ENCODE results near the gene TBC1D7. TPM values are rescaled to one million over a fixed set of nuclear protein-coding genes. Genes with fewer than 3 reads are reported as not detected.

Gene TBC1D7
- total and polyA plus RNA-seq, 2 donors (not counting 1 experiment from before 2014, with no cell fraction given), result 21.5 to 22.3 TPM

DNA sequence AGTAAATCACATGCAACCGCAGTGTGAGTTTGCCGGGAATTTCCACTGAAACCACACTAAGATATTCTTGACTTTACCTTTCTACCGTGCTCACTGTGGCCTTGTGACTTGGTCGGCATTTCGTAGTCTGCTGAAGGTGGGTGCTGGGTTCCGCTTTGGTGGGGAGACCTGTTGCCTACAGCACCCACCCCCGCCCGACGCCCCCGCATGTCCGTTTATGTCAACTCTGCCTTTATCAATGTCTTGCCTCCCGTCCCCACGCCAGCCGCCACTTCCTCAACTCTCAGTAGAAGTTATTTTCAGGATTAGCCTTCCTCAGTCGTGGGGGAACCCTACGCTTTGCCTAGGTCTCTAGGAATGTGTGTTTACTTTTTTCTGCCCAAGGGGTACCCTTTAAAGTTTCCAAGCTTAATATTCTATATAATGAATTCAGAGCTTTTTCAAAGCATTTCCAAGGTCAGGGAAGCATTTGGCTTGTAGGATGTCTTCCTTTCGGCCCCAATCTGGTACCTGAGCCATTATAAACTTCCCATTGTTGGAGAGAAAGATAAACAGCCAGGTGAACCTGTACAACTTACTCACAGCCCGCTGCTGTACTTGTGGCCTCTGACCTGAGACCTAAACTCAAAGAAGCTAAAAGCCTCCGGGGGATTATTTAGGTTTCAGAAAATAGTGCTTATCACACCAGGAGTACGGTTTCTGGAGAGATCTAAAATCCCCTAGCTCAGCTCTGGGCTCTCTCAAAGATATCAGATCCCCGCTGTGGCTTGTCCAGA is 54.2 kb downstream of the TBC1D7 start:
- H4K20me1 ChIP-seq (ENCODE audit: control insufficient read depth, insufficient read depth, low read length, poor library complexity, severe bottlenecking), result peaks cover 4% of the 10 kb centered on the region
- peak overlapping the region; percentile 73 for H3K4me2 ChIP-seq (replicated peaks; ENCODE audit: low read depth, low read length, poor library complexity, severe bottlenecking)
- peak overlapping the region; percentile 94 to 96 for H3K27ac ChIP-seq (ENCODE audit: low read length in 2 of 2)
- Mint-ChIP-seq H3K27me3 (no peaks in the 10 kb centered on the region), H3K4me3 (peak overlapping the region; percentile 94), H3K27ac (peak overlapping the region; percentile 93), H3K9me3 (ENCODE audit: insufficient read depth) (no peaks in the 10 kb centered on the region), H3K4me1 (peaks cover 70% of the 10 kb centered on the region)
- ChIA-PET CTCF (interaction anchor here (0.6 to 8.2 kb wide), 12 partner anchors 11 to 155 kb away, joined by 3 to 152 read pairs (median 4); partner anchors contain the start of gene TBC1D7), POLR2A (interaction anchor here (0.6 to 1.8 kb wide), 10 partner anchors 11 to 85 kb away, joined by 3 to 8 read pairs (median 4); partner anchors contain the start of gene TBC1D7)
- 6% methylated on average over 6 of the region's 21 CpGs for WGBS (ENCODE audit: insufficient coverage)
- peak overlapping the region; percentile 32 for H2AFZ ChIP-seq (ENCODE audit: insufficient read depth, low read depth, low read length, poor library complexity, severe bottlenecking)
- H3K4me1 ChIP-seq (ENCODE audit: control insufficient read depth in 2 of 2, insufficient read depth in 2 of 2, low read length in 2 of 2), result peaks cover 53 to 67% of the 10 kb centered on the region in 2 donors
- H3K27me3 ChIP-seq (replicated peaks in 1 of 4; ENCODE audit: control extremely low read depth in 1 of 4, control insufficient read depth in 3 of 4, insufficient read depth in 4 of 4, low read length in 3 of 4), result no peaks in the 10 kb centered on the region
- intact Hi-C loops (cut with micrococcal nuclease), result loop anchor here (1.0 to 5.0 kb wide), 7 partner anchors 39 to 438 kb away; partner anchors contain the start of genes RANBP9 and TBC1D7
- H3K79me2 ChIP-seq (ENCODE audit: control insufficient read depth, insufficient read depth, low read length), result peaks cover 96% of the 10 kb centered on the region
- no peaks in the 10 kb centered on the region for H3K9me3 ChIP-seq (ENCODE audit: control extremely low read depth in 1 of 3, control insufficient read depth in 2 of 3, insufficient read depth in 1 of 3, low read length in 2 of 3)
- DNase-seq, result peak; percentile 94
- H3K4me3 ChIP-seq (ENCODE audit: control extremely low read depth in 1 of 5, extremely low read depth in 1 of 5, insufficient read depth in 1 of 5, low read depth in 2 of 5, low read length in 4 of 5), result peak overlapping the region; percentile 75 to 99 (median 93)
- peaks cover 0 to 35% of the 10 kb centered on the region in 2 experiments for H3K36me3 ChIP-seq (replicated peaks in 1 of 2; ENCODE audit: control extremely low read depth in 1 of 2, control insufficient read depth in 1 of 2, extremely low read depth in 1 of 2, insufficient read depth in 2 of 2, low read length in 1 of 2)
- TF ChIP-seq EZH2 (IDR thresholded peaks at IDR 0.05; ENCODE audit: borderline replicate concordance, insufficient read depth, low read depth, low read length, poor library complexity, severe bottlenecking), result no peak
- TF ChIP-seq, protein P1, sequence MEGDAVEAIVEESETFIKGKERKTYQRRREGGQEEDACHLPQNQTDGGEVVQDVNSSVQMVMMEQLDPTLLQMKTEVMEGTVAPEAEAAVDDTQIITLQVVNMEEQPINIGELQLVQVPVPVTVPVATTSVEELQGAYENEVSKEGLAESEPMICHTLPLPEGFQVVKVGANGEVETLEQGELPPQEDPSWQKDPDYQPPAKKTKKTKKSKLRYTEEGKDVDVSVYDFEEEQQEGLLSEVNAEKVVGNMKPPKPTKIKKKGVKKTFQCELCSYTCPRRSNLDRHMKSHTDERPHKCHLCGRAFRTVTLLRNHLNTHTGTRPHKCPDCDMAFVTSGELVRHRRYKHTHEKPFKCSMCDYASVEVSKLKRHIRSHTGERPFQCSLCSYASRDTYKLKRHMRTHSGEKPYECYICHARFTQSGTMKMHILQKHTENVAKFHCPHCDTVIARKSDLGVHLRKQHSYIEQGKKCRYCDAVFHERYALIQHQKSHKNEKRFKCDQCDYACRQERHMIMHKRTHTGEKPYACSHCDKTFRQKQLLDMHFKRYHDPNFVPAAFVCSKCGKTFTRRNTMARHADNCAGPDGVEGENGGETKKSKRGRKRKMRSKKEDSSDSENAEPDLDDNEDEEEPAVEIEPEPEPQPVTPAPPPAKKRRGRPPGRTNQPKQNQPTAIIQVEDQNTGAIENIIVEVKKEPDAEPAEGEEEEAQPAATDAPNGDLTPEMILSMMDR (IDR thresholded peaks at IDR 0.05), result no peak
- peak overlapping the region; percentile 88 for H3K9ac ChIP-seq (ENCODE audit: low read length)
- ATAC-seq (ENCODE audit: low read depth), result peak; percentile 61

Measured in B cell (primary cell).